Tibial artery (tissue), 4 donors: ENCODE measurements around the gene IL4.

ENCODE experiments used
- DNase-seq, 2 donors: peaks; one replicate each; pipeline ENCODE4 v3.0.0-alpha.2; 2019
- H3K27ac ChIP-seq, 2 donors: fragments of 200-600 bp; sonication (generic) in 1 of 2; 1 replicate in 1 of 2; 2 replicates in 1 of 2; pipeline ENCODE4 v1.5.1; 2018 to 2019; ENCODE audit warnings: mild to moderate bottlenecking in 1 of 2
- H3K27me3 ChIP-seq, 2 donors: fragments of 200-600 bp; sonication (generic) in 1 of 2; one replicate each; pipeline versions ENCODE4 v1.5.1 to v1.6.0; 2016 to 2019
- H3K36me3 ChIP-seq, 3 donors: fragments of 200-600 bp; sonication (generic) in 2 of 3; one replicate each; pipeline ENCODE4 v1.5.1; 2016 to 2019; ENCODE audit warnings: mild to moderate bottlenecking in 2 of 3
- H3K4me1 ChIP-seq, 4 donors: fragments of 200-600 bp; sonication (generic) in 2 of 4; 1 replicate in 3 of 4; 2 replicates in 1 of 4; pipeline ENCODE4 v1.5.1; 2016 to 2019
- H3K4me3 ChIP-seq, 2 donors: fragments of 200-600 bp; sonication (generic) in 1 of 2; 1 replicate in 1 of 2; 2 replicates in 1 of 2; pipeline ENCODE4 v1.5.1; 2018 to 2019; ENCODE audit warnings: mild to moderate bottlenecking in 2 of 2
- H3K9me3 ChIP-seq, 3 donors: fragments of 200-600 bp; sonication (generic) in 1 of 3; one replicate each; pipeline ENCODE4 v1.5.1; 2016 to 2019
- CTCF ChIP-seq, 2 experiments: fragments of 200-600 bp in 1 of 2; fragments of 450-650 bp in 1 of 2; IDR thresholded peaks; one replicate each; pipeline ENCODE4 v1.5.1; 2017 to 2019; ENCODE audit warnings: antibody characterized with exemption in 2 of 2, mild to moderate bottlenecking in 1 of 2, moderate library complexity in 1 of 2
- intact Hi-C: fragments of 100-400 bp; cut with DNase I; formaldehyde crosslinking; loops from one replicate; pipeline ENCODE4 v1.15.0; 2023; ENCODE audit warnings: low total_unique reads

IL4 gene

GRCh38 chr5:132729896-132730295 lies 56.1 kb downstream of the IL4 start:
- no peak for DNase-seq
- Histone ChIP-seq H3K9me3 (no peaks in the 10 kb centered on the region), H3K4me1 (no peaks in the 10 kb centered on the region), H3K27ac (no peak overlapping the region), H3K27me3 (no peaks in the 10 kb centered on the region), H3K36me3 (peaks cover 10 to 15% (median 10%) of the 10 kb centered on the region in 3 donors), H3K4me3 (no peak overlapping the region)
- no peak for TF ChIP-seq CTCF (IDR thresholded peaks at IDR 0.05)
- intact Hi-C loops, result no loop called here
